SU-DHL-6 (cell line): ENCODE data around the gene VILL.

Source experiments
- H2AFZ ChIP-seq: fragments of 200-600 bp; sonication (generic); 2 replicates; pipeline ENCODE4 v1.6.1; 2014; ENCODE audit warnings: low read depth, mild to moderate bottlenecking, moderate library complexity, mixed read lengths, antibody characterized with exemption, low read length; ENCODE audit not compliant: severe bottlenecking
- H3F3A ChIP-seq: fragments of 200-600 bp; shearing (Covaris generic); 2 replicates; pipeline ENCODE4 v1.6.0; 2016; ENCODE audit warnings: antibody characterized with exemption, mild to moderate bottlenecking; ENCODE audit not compliant: insufficient read depth
- H3K27ac ChIP-seq: fragments of 200-600 bp; sonication (generic); 2 replicates; pipeline ENCODE4 v1.5.1; 2016; ENCODE audit warnings: low read depth, mild to moderate bottlenecking, low read length, moderate library complexity, mixed read lengths
- H3K27me3 ChIP-seq: fragments of 200-600 bp; sonication (generic), shearing (Covaris generic); 2 replicates; pipeline ENCODE4 v1.6.0; 2014; ENCODE audit warnings: mild to moderate bottlenecking, low read length
- H3K36me3 ChIP-seq: fragments of 200-600 bp; sonication (generic); 2 replicates; pipeline ENCODE4 v1.6.1; 2014; ENCODE audit warnings: mild to moderate bottlenecking, low read length, mixed read lengths
- H3K4me2 ChIP-seq: fragments of 300-600, 200-600 bp; shearing (Covaris generic), sonication (generic); 2 replicates; pipeline ENCODE4 v1.6.0; 2014; ENCODE audit warnings: low read length, low read depth, mild to moderate bottlenecking; ENCODE audit not compliant: poor library complexity, severe bottlenecking
- H3K4me3 ChIP-seq: fragments of 200-600 bp; sonication (generic); 2 replicates; pipeline ENCODE4 v1.5.1; 2014; ENCODE audit warnings: antibody characterized with exemption, low read length, mild to moderate bottlenecking, mixed read lengths; ENCODE audit not compliant: insufficient read depth, poor library complexity, severe bottlenecking
- H3K79me2 ChIP-seq: fragments of 200-600 bp; sonication (generic); 2 replicates; pipeline ENCODE4 v1.6.1; 2014; ENCODE audit warnings: mild to moderate bottlenecking, low read length, moderate library complexity; ENCODE audit not compliant: insufficient read depth
- H3K9ac ChIP-seq: fragments of 200-600 bp; sonication (generic); 2 replicates; pipeline ENCODE4 v1.7.0; 2014; ENCODE audit warnings: mild to moderate bottlenecking, low read length
- H3K9me2 ChIP-seq: fragments of 200-600 bp; sonication (generic); replicated peaks from 2 replicates; pipeline ENCODE4 v1.6.1; 2014; ENCODE audit warnings: low read length; ENCODE audit not compliant: insufficient read depth
- H3K9me3 ChIP-seq: fragments of 200-600 bp; sonication (generic); 2 replicates; pipeline ENCODE4 v1.6.1; 2014; ENCODE audit warnings: low read length, mixed read lengths; ENCODE audit not compliant: insufficient read depth
- H4K20me1 ChIP-seq: fragments of 200-600 bp; sonication (generic); 2 replicates; pipeline ENCODE4 v1.6.1; 2014; ENCODE audit warnings: low read depth, mild to moderate bottlenecking, antibody characterized with exemption, low read length, moderate library complexity, mixed read lengths
- CTCF ChIP-seq: fragments of 200-600 bp; sonication (generic); IDR thresholded peaks from one replicate; pipeline ENCODE4 v1.5.1; 2017; ENCODE audit warnings: antibody characterized with exemption, mild to moderate bottlenecking, low read length, moderate library complexity; ENCODE audit not compliant: insufficient read depth, poor library complexity, severe bottlenecking
- EZH2phosphoT487 ChIP-seq: fragments of 200-600 bp; sonication (generic), shearing (Covaris generic); conservative IDR thresholded peaks from 2 replicates; pipeline ENCODE4 v1.6.1; 2018; ENCODE audit warnings: mild to moderate bottlenecking, antibody characterized with exemption, low read length, moderate library complexity, mixed read lengths

Gene VILL

DNA sequence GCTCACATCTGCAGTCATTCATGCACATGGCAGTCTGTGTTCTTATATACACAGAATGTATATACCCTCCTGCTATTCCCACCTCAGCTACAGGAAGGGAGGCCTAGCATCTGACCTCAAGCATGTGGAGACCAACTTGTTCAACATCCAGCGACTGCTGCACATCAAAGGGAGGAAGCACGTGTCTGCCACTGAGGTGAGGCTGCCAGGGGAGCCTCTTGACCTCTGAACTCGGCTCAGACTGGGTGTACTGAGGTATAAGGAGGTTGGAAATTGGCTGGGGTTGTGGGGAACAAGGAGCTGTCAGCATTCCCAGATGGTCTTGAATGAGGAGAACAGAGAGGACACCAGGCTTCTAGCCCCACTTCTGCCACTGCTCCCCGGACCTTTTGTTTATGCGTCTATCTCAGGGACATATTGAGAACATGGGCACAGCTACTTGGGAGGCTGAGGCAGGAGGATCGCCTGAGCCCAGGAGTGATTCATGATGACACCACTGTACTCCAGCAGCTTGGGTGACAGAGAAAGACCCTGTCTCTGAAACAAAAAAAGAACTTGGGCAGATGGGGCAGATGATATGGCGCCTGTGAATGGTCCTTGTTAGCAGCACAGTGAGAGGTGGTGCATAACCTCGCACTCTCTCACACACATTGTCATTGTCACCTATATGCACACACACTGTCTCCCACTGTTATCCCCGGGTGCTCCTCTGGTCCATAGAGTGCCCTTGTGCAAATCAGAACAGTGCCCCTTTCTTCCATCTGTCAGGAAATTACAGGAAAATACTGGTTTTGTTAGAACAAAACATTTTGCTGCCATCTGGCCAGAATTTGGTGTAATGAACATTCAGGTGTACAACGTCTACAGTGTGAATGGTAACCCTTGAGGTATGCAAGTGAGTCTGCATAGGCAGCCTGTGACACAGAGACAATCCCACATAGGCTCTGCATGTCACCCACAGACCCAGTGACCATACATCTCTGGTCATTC lies 5.4 kb downstream of the VILL start:
- Histone ChIP-seq H3K36me3 (no peaks in the 10 kb centered on the region), H3K4me3 (no peak overlapping the region), H4K20me1 (no peaks in the 10 kb centered on the region), H3K9me2 (no peaks in the 10 kb centered on the region), H3K4me2 (no peak overlapping the region), H3K79me2 (no peaks in the 10 kb centered on the region), H3K9ac (no peak overlapping the region), H3K27me3 (no peaks in the 10 kb centered on the region), H2AFZ (no peak overlapping the region), H3K9me3 (no peaks in the 10 kb centered on the region), H3F3A (no peaks in the 10 kb centered on the region), H3K27ac (no peak overlapping the region)
- TF ChIP-seq CTCF (no peak), EZH2phosphoT487 (no peak)

GRCh38 chr3:37996785-37997301 lies 6.3 kb downstream of the VILL start:
- Histone ChIP-seq H2AFZ (no peak overlapping the region), H3K36me3 (no peaks in the 10 kb centered on the region)

DNA sequence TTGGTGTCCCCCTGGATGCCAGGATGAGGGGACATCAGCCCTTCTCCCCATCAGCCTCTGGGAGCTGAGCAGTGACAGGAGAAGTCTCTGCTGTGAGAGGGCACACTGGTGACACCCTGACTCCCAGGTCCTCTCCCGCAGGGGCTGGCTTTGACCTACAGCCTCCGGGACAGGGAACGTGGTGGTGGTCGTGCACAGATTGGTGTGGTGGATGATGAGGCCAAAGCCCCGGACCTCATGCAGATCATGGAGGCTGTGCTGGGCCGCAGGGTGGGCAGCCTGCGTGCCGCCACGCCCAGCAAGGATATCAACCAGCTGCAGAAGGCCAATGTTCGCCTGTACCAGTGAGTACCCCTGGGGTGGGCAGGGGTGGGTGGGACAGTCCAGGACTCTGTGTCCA lies 6.8 kb downstream of the VILL start:
- Histone ChIP-seq H3F3A (no peaks in the 10 kb centered on the region), H4K20me1 (no peaks in the 10 kb centered on the region), H3K27me3 (no peaks in the 10 kb centered on the region), H3K4me2 (no peak overlapping the region), H2AFZ (no peak overlapping the region), H3K27ac (no peak overlapping the region), H3K9ac (no peak overlapping the region), H3K4me3 (no peak overlapping the region), H3K79me2 (no peaks in the 10 kb centered on the region), H3K9me2 (no peaks in the 10 kb centered on the region), H3K9me3 (no peaks in the 10 kb centered on the region), H3K36me3 (no peaks in the 10 kb centered on the region)
- no peak for TF ChIP-seq EZH2phosphoT487
- TF ChIP-seq CTCF, result no peak

More at GRCh38 chr3:37996785-37997301, 6.3 kb downstream of the VILL start:
- H3K9me3 ChIP-seq, result no peaks in the 10 kb centered on the region
- H3K9me2 ChIP-seq, result no peaks in the 10 kb centered on the region
- H3K27ac ChIP-seq, result no peak overlapping the region
- H3F3A ChIP-seq, result no peaks in the 10 kb centered on the region
- H3K27me3 ChIP-seq, result no peaks in the 10 kb centered on the region
- no peaks in the 10 kb centered on the region for H4K20me1 ChIP-seq
- no peaks in the 10 kb centered on the region for H3K79me2 ChIP-seq
- H3K4me2 ChIP-seq, result no peak overlapping the region
- H3K4me3 ChIP-seq, result no peak overlapping the region
- no peak for TF ChIP-seq EZH2phosphoT487
- TF ChIP-seq CTCF, result peak; percentile 69
- no peak overlapping the region for H3K9ac ChIP-seq
